ENCODE results near the gene FAM210A.

The FAM210A gene

DNA sequence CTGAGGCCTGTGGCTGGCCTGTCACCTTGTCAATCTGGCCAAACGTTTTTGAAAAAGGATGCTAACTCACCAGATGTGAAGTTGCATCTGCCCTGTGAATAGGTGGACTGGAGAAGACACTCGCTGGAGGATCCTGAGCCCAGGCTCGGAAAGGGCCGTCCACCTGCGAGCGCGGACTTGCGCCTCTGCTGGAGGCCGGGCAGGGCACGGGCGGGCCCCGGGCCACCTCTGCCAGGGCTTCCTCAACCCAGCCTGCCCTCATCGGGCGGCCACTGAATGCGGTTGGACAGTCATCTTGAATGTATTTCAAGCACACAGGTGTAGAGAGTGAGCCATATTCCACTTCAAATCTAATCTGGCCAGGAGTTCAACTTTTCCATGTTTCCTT lies 83.9 kb downstream of the FAM210A start:
- no peak for DNase-seq

DNA sequence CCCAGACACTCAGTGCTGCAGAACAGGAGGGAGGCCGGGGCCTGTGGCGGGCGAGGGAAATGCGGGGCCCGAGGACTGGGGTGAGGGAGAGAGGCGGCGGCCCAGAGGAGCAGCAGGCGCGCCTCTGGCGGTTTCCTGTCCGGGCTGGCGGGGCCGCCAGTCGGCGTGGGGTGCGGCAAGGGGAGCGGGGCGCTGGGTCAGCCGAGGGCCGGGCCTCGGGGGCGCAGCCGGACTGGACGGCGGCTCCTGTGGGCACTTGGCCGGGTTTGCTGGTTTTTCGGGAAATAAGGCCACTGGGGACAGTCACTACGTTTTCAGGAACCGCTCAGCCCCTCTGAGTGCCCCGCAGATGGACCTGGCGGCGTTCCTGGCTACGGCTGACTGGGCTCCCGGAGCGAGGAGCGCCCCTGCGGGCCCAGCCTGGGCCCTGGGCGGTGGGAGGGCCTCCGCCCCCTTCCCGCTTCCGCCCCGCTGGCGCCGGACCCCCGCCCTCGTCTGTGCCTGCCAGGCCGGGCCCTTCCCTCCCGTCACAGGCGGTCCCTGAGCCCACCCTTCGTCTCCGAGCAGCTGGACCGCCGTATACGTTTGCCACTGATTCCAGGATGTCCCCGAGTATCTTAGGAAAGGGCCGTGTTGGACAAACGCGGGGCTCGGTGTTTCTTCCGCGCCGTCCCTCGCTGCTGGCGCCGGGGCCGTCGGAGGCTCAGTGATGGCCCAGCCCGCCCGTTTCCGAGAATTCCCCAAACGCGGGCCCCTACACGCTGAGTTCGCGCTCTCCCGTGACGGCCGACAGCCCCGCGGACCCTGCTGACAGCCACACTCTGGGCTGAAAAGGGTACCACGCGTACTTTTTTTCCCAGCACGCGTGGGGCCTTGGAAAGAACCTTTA lies 84.6 kb downstream of the FAM210A start:
- no peak for DNase-seq

DNA sequence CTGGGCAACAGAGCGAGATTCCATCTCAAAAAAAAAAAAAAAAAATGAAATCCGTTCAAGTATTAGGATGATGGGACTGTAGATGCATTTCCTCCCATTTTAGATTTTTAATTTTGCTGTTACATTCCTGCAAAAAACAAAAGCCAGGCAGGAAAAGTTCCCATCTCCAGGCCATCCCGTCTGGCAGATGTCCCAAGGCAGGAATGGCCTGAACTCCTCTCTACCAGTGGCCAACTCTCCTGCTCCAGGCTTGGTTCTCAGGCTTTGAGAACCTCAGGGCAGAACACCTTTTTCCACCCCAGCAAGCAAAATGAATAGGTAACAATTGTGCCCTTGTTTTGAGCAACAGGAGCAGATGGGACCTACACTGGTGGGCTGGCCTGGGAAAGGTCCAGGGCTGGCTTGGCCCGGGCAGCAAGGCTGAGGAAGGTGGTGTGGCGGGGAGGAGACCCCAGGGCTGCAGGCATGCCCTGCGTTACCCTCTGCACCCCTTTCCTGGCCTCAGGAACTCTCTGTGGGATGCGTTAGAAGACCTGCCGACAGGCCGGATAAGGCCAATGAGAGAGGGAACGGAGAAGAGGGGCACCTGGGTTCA lies 86.0 kb downstream of the FAM210A start:
- no peak for DNase-seq

DNA sequence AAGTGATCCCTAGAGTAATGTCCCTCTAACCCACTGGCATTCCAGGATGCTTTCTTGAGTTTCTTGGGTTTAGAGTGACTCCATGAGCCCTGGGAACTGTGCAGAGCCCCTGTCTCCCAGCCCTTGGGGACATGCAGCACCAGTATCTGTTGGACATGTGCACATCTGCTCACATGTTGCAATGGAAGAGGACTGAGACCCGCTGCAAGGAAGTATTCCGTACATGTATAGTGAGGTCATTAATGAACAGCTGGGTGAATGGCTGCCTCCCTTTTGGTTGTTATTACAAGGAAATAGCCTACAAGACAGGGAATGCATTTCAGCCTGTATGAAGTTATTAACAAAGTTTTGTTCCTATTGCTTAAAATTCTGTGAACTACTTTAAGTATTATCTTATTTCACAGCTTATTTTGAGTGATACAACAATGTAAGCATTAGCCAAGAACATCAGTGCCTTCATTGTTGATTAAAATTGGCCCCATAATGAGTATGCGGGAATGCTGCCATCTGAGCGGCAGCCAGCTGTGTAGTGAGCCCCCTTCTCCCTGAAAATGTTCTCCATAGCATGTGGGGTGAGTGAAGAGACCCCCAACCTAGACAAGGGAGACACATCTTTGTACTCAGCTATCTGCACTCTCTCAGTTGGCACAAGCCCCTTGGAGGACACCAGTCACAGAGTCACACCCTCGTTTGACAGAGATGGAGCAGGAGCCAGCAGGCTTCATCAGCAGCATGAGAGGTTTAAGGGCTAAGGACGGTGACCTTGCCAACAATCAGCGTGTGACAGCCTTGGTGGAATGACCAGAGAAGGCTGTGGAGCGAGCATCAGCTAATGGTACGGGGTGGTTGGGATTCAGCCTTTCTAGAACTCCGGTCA lies 87.4 kb downstream of the FAM210A start:
- DNase-seq, result no peak

DNA sequence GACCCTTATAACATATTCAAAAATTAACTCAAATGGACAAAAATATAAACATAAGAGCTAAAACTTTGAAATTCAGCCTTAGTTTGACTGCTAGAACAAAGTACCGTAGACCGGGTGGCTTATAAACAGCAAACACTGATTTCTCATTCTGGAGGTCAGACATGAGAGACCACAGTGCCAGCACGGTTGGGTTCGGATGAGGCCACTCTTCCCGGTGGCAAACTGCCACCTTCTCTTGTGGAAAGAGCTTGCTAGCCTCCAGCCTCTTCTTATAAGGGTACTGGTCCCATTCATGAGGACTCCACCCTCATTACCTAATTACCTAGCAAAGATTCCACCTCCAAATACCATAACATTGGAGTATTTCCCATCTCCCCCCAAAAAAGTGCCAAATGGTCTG lies 91.3 kb downstream of the FAM210A start:
- no peak for DNase-seq

DNA sequence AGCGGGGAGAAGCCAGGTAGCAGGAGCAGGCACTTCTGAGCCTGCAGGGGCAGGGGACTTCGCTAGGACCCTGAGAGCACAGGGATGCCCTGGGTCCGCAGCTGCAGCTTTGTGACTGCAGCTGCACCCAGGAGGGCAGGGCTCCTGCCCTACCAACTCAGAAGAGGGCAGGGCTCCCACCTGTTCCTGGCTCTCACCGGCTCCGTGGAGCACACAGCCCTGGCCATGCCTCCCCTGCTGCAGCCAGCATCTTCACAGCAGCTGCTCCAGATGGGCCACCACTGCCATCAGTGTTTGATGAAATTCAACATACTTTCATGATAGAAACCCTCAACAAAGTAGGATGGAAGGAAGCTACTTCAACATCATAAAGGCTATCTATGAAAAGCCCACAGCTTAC lies 92.7 kb downstream of the FAM210A start:
- no peak for DNase-seq

DNA sequence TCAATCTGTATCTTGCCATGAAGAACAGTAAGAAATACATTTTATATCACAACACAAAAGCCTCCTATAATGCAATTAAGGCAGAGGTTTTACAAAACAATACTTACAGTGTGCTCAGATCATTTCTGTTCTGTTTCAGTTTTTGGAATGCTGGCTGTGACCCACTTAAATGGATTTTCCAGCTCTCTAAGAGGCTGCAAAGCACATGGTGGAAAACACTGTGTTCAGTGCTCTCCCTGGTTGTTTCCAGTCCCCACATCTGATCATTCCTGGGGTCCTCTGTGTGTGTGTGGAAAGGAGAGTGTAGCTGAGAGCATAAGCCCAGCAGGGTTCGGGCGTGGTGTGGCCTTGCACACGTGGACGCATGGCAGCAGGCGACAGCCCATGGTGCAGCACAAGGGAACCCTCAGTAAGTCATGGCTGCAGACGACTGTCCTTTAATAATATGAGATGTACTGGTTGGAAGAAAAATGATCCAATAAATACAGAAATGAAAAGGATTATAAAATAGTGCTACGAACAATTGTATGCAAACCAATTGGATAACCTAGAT lies 95.6 kb downstream of the FAM210A start:
- no peak for DNase-seq

DNA sequence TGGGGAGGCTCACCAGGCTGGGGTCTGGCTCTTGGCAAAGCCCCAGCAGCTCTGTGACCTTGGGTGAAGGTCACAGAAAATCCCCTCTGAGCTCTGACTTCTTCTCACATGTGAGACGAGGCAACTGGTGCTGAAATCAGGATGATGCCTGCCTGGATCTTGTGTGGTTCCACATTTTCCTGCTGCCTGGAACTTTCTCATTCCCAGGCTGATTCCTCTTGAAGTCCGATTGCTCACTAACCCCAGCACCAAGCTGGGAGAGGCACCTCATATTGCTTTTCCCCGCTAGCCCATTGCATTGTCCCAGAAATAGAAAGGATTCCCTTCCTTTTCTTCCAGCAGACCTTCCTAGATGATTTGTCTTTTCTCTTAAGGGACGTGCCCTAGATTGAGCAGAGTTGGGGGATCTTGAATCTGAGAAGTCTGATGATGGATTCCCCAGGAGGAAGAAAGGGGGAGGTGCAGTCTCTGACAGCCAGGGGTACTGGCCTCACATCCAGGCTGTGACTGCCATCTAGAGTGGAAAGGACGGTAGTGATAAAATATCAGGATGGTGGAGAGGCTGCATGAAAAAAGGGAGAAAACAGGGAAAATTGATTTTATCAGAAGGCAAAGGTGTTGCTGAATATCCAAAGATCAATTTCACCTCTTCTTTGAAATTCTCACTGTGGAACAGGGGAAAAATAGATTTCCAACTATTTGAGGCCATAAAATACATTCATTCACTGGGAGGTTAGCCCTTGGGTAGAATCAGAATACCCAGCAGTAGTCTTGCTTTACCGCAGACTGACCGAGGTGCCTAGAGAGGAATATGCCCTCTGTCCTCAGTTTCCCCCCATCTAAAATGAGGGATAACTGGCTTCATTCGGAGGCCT lies 96.3 kb downstream of the FAM210A start:
- no peak for DNase-seq

DNA sequence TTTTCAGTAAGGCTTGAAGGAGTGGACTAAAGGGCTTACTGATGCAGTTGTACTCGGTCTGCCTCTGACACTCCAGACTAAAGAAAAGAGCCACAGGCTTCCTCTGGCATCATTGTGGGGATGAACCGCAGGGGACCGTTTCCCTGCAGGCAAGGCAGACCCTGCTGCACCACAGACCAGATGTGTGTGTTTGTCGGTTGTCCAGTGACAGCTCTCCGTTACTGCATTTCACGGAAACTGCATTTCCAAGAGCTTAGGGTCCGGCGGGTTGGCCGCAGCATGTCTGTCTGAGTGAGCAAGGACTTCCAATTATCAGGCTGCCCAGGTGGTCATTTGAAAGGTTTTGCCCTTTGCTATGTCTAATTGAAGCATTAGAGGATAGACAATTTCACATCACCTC lies 98.1 kb downstream of the FAM210A start:
- DNase-seq, result no peak

DNA sequence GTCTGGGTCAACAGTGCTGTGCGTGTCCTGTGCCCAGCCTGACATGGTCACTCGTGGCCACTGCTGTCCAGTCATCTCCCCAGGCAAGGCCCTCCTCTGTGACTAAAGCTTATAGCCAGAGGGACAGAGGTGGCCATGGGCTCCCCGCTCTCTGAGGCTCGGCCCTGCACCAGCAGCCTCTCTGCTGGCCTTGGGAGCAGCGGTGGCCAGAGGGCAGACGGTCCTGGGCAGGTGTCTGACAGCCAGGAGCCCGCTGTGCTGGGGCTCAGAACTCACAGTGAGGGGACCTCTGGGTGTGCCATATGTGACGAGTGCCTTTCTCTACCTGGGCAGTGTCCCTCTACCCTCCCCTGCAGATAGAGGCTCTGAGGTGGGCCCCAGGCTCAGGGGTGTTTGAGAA lies 98.7 kb downstream of the FAM210A start:
- no peak for DNase-seq

DNA sequence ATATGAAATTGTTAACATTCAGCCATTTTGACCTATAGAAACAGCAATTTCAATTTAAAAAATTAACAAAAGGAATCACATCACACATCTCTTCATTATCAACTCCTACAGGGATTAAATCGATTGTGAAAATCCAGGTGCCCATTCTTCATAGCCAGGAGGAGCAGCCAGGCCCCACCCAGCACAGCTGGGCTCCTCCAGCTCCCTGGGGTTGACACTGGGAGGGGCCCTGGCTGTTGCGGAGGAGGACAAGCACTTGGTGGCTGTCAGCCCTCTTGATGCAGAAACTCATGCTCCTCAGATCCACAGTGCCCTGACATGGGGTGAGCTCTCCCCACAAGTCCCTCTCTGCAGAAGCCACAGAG lies 99.8 kb downstream of the FAM210A start:
- no peak for DNase-seq

DNA sequence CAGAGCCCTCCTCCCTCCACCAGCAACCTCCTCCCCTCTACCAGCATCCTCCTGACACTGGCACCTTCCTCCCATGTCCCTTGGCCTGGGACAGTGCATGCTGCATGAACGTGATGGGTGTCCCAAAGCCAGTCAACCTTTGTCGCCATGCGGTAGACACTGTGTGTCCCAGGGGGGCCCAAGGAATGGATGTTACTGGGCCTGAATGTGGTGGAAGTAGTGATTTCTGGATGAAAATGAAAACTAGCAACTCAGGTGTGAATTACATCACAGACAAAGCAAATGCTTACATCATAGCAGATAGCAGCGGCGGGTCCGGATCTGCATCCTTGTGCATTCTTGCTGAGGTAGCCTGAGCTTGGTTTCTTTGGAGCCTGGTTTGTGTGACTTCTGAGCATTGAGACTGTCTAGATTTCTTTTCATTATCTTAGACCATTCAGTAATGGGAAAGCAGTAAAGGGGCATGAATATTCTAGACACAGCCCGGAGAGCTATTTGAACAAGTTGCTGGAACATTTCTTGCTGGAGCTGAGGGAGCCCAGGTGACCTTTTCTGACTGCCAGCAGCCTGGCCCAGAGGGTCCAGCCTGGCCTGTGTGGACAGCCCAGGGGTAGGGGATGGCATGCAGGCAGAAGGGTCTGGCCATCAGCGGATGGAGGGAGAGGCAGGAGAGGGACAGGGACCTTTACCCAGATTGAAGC lies 100.4 kb downstream of the FAM210A start:
- DNase-seq, result no peak

DNA sequence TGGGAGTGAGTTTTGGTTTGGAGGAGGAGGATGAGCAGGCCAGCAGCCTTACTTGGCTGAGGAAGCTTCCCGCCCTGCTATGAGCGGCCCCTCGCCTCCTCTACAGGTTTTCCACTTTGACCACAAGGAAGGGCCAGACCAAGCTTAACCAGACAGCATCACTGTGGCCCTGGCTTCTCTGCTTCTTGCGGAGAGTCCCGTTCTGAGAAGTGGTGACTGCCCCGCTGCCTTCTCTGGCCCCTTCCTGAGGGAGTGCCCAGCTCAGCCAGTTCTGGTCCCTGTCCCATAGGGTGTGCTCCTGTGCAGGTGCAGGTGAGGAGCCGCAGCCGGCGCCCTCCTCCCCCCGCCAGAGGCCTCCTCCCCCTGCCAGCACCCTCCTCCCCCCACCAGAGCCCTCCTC lies 101.0 kb downstream of the FAM210A start:
- DNase-seq, result no peak

DNA sequence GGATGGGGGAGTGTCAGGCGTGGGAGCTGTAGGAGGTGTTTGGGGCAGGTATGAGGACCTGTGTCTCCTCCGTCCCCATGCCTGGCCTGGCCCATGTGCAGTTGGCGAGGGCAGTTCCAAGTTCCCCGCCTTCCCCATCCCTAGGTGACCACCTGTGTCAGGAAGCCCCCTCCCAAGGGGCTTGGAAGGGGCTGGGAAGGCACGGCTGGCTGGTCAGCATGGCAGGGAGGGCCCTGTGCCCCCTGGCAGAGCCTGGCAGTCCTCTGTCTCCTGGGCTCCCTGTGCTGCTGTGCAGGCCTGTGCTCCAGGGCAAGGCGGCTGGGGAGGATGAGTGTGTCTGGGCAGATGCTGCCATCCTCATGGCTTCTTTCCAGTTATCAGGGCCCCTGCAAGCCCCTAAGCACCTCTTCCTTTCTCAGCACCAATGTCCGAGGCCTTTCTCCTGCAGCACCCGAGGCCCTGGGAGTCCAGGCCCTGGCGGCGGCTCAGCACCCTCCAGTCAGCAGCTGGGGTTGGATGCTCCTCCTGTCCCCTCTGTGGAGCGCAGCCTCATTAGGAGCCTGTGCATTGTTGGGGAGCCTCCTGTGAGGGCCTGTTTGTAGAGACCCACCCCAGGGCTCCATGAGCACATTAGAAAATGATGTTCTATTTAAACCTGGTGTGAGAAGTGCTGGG lies 101.7 kb downstream of the FAM210A start:
- DNase-seq, result no peak

DNA sequence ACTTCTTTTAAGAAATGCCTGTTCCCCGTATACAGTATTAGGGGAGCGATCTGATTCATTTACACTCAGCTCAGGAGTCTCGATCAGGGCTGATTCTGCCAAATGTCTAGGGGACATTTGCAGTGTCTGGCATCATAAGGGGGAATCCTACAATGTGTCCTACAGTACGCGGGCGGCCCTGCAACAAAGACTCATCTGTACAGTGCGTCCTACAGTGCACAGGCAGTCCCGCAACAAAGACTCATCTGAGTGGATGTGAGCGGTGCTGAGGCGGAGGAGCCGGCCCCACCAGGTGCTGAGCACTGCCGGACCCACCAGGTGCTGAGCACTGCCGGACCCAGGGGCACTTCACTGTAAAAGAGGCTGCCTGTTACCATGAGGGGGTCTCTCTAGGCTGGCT lies 102.5 kb downstream of the FAM210A start:
- no peak for DNase-seq

DNA sequence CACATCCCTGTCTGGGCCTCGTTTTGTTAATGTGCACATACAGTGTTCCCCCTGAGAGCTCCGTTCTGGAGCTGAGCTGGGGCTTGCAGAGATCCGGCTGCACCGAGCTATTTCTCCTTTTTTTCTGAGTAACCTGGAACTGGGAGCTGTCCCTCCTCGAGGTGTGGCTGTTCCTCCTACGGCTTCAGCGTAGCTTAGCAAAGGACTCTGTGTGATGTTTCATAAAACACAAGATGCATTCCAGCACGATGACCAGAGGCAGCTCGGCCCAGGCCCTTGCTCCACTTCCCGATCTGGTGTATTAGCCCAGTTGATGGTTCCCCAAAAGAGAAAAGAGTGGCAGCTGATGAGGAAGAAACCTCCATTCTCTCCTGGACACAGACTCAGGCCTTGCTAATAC lies 103.0 kb downstream of the FAM210A start:
- DNase-seq, result no peak

DNA sequence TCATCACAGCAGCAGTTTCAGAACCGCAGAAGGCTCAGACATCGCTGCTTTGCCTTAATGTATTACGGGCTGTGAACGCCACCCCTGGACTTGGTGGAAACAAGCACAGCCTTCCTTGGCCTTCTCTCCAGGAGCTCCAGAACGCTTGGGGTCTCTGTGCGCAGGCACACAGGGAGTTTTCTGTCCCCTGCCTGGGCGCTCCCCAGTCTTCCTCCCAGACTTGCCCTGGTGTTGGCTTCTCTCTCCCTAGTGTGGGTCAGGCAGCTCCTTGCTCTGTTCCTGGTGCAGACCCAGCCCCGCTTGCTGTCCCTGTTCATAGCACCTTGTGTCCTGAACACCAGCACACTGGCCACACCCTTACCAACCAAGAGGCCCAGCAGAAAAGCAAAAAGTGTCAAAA lies 103.6 kb downstream of the FAM210A start:
- DNase-seq, result no peak

DNA sequence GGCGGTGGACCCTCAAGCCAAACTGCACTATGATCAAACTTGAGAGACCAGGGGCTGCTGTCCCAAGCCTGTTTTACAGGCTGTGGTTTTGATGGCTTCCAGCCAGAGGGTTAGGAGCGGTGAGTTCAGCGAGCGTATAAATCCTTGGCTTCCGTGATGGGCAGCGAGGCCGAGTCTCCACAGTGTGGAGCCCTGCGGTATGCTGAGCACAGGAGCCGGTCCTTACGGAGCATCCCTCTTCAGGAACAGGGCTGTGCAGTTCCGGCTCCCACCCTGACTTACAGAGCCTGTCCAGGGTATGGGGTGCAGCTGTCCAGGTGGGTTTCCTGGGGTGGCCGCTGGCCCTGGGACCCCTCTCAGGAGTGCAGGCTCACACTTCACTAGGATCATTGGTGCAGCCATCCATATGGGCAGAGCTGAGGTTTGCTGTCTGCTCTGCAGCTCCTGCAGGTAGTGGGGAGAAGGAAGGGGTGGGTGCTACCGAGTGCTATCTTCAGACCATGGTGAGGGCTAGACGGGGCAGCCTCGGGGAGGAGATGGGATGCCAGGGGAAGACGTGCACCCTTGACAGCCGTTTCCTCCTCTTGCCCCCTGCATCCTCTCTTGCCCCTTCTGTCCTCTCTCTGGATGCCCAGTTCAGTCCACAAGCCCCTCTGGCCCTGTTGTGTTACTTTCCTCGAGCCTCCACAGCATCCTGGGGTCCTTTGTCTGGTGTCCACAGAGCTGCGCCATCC lies 104.3 kb downstream of the FAM210A start:
- DNase-seq, result no peak

DNA sequence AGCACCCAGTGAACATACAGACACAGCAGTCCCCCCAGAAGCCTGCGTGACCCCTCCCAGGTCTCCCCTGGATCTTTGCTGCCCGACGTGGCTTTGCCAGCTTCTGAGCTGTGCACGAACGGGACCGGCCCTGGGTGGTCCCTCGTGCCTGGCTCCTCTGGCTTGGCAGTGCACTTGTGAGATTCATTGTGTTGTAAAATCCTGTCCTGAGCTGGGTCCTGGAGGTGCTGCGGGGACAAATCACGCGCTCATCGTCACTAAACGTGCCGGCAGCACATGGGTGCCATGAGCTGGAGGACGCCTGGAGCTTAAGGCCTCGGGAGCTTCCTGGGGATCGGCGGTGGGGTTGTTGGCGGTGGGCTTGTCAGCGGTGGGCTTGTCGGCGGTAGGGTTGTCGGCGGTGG lies 104.9 kb downstream of the FAM210A start:
- no peak for DNase-seq

DNA sequence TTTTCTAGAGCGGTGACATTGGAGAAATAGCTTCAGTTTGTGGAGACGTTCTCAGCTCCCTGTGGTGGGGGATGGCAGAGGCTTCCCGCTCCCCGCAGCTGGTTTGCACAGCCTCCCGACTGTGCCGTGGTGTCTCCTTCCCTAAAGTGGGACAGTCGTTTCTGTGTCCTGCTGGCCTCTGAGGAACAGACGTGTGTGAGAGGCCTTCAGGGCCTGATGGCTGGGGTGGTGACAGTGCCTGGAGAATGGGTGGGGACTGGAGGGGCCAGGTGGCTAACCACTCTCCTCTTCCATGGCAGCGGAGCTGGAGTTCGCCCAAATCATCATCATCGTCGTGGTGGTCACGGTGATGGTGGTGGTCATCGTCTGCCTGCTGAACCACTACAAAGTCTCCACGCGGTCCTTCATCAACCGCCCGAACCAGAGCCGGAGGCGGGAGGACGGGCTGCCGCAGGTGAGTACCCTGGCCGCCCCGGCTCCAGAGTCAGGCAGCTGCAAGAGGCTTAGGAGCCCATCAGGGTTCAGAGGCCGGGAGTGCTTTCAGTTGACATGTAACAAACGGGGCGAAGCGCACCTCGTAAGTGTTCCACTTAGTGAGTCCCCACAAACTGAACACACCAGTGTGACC lies 105.4 kb downstream of the FAM210A start:
- DNase-seq, result no peak

Data from NCI-H1436 treated with DMSO at 0.1 percent for 48 hours (cell line).